Mesothelial cell of epicardium (in vitro differentiated cells): Measurements from ENCODE around the gene THOC7. TPM values are rescaled to one million over a fixed set of nuclear protein-coding genes. Genes with fewer than 3 reads are reported as not detected.

Source experiments
- DNase-seq, 2 experiments: peaks; one replicate each; pipeline ENCODE4 v3.0.0; 2021; ENCODE audit warnings: low spot score in 2 of 2; ENCODE audit not compliant: unreplicated experiment in 2 of 2
- H3K27ac Mint-ChIP-seq: 2 replicates; pipeline ENCODE4 v1.8.0; 2021; ENCODE audit warnings: mixed read lengths
- H3K27me3 Mint-ChIP-seq: 2 replicates; pipeline ENCODE4 v1.8.0; 2021; ENCODE audit warnings: low read depth, mixed read lengths
- H3K36me3 Mint-ChIP-seq: 2 replicates; pipeline ENCODE4 v1.8.0; 2021; ENCODE audit warnings: mixed read lengths
- H3K4me1 Mint-ChIP-seq: 2 replicates; pipeline ENCODE4 v1.8.0; 2021; ENCODE audit warnings: mixed read lengths
- H3K4me3 Mint-ChIP-seq: 2 replicates; pipeline ENCODE4 v1.8.0; 2021; ENCODE audit warnings: mild to moderate bottlenecking, moderate library complexity, mixed read lengths
- H3K9me3 Mint-ChIP-seq: 2 replicates; pipeline ENCODE4 v1.8.0; 2021; ENCODE audit warnings: mixed read lengths
- CTCF ChIP-seq: fragments of 200-600 bp; sonication (generic); IDR thresholded peaks from one replicate; pipeline ENCODE4 v1.5.0; 2021; ENCODE audit warnings: antibody characterized with exemption; ENCODE audit not compliant: unreplicated experiment
- total RNA-seq: library from RNA; stranded (reverse); gene quantifications from 3 replicates; pipeline ENCODE4 v1.2.1, GENCODE V29; 2021

Gene THOC7
- total RNA-seq, 1 donor from 2014 or later, result 42.6 TPM

GRCh38 chr3:63891518-63891917 lies 27.9 kb upstream of the THOC7 start:
- TF ChIP-seq CTCF, result no peak
- H3K9me3 Mint-ChIP-seq, result no peaks in the 10 kb centered on the region
- no peak overlapping the region for H3K27ac Mint-ChIP-seq
- no peaks in the 10 kb centered on the region for H3K4me1 Mint-ChIP-seq
- H3K4me3 Mint-ChIP-seq, result no peak overlapping the region
- no peaks in the 10 kb centered on the region for H3K27me3 Mint-ChIP-seq
- DNase-seq, result no peak
- H3K36me3 Mint-ChIP-seq, result peaks cover 2% of the 10 kb centered on the region

- peaks cover 5% of the 10 kb centered on the region for H3K4me1 Mint-ChIP-seq
- no peak for DNase-seq
- H3K36me3 Mint-ChIP-seq, result peaks cover 2% of the 10 kb centered on the region
- no peaks in the 10 kb centered on the region for H3K27me3 Mint-ChIP-seq
- H3K27ac Mint-ChIP-seq, result no peak overlapping the region
- no peak for TF ChIP-seq CTCF
- no peak overlapping the region for H3K4me3 Mint-ChIP-seq
- no peaks in the 10 kb centered on the region for H3K9me3 Mint-ChIP-seq
Observed at GRCh38 chr3:63886858-63887257, 23.3 kb upstream of the THOC7 start.

GRCh38 chr3:63880653-63881052 lies 17.0 kb upstream of the THOC7 start:
- no peak for TF ChIP-seq CTCF
- Mint-ChIP-seq H3K4me3 (no peak overlapping the region), H3K4me1 (peaks cover 28% of the 10 kb centered on the region), H3K27me3 (no peaks in the 10 kb centered on the region), H3K27ac (no peak overlapping the region), H3K9me3 (no peaks in the 10 kb centered on the region), H3K36me3 (no peaks in the 10 kb centered on the region)
- DNase-seq, result no peak

- H3K4me1 Mint-ChIP-seq, result peaks cover 33% of the 10 kb centered on the region
- no peaks in the 10 kb centered on the region for H3K36me3 Mint-ChIP-seq
- TF ChIP-seq CTCF, result no peak
- no peak for DNase-seq
- no peak overlapping the region for H3K27ac Mint-ChIP-seq
- H3K9me3 Mint-ChIP-seq, result no peaks in the 10 kb centered on the region
- H3K27me3 Mint-ChIP-seq, result no peaks in the 10 kb centered on the region
- no peak overlapping the region for H3K4me3 Mint-ChIP-seq
Observed at GRCh38 chr3:63878394-63879060, 14.9 kb upstream of the THOC7 start.

GRCh38 chr3:63877737-63878393 lies 14.3 kb upstream of the THOC7 start:
- no peak overlapping the region for H3K27ac Mint-ChIP-seq
- peaks cover 33% of the 10 kb centered on the region for H3K4me1 Mint-ChIP-seq
- H3K9me3 Mint-ChIP-seq, result no peaks in the 10 kb centered on the region
- H3K4me3 Mint-ChIP-seq, result no peak overlapping the region
- H3K36me3 Mint-ChIP-seq, result no peaks in the 10 kb centered on the region
- H3K27me3 Mint-ChIP-seq, result no peaks in the 10 kb centered on the region
- no peak for TF ChIP-seq CTCF
- DNase-seq, result no peak
